NCI-H1048 (cell line): Measurements from ENCODE around the gene ARSA.

Experiments used
- DNase-seq: peaks from one replicate; lab custom pipeline; 2025; lab: John Stamatoyannopoulos, UW

ARSA gene

DNA sequence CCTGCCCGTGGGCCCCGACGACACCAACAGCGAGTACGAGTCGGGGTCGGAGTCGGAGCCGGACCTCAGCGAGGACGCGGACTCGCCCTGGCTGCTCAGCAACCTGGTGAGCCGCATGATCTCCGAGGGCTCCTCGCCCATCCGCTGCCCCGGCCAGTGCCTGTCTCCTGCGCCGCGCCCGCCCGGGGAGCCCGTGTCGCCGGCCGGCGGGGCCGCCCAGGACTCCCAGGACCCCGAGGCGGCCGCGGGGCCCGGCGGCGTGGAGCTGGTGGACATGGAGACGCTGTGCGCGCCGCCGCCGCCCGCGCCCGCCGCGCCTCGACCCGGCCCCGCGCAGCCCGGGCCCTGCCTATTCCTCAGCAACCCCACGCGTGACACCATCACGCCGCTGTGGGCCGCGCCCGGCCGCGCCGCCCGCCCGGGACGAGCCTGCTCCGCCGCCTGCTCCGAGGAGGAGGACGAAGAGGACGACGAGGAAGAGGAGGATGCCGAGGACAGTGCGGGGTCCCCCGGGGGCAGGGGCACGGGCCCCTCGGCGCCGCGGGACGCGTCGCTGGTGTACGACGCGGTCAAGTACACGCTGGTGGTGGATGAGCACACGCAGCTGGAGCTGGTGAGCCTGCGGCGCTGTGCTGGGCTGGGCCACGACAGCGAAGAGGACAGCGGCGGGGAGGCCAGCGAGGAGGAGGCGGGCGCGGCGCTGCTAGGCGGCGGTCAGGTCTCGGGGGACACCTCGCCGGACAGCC is 23.5 kb downstream of the ARSA start:
- DNase-seq, result no peak

DNA sequence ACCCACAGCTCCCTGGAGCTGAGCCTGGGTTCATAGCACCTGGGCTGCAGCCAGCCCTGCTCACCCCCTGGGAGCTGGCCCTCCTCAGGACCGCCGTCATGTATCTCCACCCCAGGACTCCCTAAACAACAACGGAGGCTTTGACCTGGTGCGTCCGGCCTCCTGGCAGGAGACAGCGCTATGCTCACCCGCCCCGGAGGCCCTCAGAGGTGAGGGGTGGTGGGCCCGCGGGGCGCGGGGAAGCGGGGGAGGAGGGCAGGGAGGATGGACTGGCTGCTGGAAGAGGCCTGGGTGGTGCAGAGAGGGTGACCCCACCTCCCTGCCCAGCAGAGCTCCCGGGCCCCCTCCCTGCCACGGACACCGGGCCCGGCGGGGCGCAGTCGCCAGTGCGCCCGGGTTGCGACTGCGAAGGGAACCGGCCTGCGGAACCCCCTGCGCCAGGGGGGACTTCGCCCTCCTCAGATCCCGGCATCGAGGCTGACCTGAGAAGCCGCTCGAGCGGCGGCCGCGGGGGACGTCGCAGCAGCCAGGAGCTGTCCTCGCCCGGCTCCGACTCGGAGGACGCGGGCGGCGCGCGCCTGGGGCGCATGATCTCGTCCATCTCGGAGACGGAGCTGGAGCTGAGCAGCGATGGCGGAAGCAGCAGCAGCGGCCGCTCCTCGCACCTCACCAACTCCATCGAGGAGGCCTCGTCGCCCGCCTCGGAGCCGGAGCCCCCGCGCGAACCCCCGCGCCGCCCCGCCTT is 24.3 kb downstream of the ARSA start:
- DNase-seq, result no peak

DNA sequence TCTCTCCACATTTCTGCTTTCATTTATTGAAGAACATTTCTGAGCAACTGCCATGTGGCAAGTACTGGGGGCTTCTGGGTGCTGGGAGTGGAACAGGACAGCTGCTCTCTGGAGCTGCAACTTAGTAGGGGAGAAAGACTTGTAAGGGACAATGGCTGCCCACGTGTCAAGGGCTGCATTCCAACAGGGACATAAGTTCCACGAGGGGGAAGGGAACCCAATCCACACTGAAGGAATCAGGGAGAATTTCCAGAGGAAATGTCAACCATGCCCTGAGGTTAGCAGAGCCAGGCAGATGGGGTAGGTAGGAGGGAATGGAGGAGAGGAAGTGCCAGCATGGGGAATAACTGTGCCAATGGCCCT is 25.6 kb downstream of the ARSA start:
- no peak for DNase-seq

DNA sequence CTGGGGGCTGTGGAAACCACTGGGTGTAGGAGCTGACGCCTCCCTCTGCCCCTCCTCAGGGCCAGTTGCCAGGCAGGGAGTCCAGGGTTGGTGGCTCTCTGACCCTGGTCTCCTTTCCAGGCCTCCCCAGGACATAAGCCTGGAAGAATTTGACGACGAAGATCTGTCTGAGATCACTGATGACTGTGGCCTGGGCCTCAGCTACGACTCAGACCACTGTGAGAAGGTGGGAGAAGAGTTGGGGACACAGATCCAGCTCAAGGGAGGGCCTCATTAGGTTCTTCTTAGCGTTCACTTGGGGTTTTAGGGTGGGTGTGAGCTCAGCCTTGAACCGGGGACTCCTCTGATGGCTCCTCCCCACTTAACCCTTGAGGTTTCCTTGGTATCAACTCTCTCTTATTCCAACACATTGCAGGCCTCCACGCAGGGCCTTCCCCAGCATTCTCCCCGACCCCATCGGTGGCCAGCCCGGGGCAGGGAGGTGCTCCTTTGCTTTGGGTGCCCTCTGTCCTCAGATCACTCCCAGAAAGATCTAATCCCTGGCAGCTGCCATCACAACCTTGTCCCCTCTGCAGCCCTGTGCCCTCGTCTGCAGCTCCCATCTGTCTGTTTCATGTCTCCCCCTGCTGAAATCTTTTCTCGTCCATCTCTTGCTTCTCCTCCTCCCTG is 26.1 kb downstream of the ARSA start:
- no peak for DNase-seq

DNA sequence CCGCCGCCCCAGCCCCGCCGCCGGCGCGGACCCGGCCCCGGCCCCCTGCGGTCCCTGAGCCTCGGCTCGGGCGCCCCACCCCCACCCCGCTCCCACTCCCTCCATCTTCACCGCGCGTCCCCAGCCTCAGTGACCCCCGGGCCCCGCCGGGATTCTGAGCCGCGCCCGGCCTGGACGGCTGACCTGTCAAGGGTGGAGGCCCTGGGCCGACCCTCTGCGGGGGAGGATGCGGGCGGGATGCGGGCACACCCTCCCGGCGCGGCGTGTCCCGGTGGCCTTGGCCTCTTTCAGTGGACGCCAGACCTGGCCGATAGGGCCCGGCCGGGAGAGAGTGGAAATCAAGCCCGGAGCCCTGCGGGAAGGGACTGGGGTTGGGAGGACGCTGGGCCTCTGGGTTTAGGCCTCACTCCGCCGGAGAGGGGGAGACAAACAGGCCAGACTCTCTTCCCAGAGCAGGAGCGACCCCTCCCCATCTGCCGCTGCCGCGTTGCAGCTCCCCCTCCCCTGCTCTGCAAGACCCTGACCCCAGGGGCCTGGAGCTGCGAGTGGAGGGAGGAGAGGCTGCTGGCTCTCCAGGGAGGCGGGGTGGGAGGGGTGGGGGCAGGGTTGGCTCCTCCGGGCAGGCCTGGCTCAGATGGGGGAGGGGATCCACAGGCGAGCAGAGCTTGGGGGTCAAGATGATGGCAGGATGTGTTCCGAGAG is 26.8 kb downstream of the ARSA start:
- DNase-seq, result no peak

DNA sequence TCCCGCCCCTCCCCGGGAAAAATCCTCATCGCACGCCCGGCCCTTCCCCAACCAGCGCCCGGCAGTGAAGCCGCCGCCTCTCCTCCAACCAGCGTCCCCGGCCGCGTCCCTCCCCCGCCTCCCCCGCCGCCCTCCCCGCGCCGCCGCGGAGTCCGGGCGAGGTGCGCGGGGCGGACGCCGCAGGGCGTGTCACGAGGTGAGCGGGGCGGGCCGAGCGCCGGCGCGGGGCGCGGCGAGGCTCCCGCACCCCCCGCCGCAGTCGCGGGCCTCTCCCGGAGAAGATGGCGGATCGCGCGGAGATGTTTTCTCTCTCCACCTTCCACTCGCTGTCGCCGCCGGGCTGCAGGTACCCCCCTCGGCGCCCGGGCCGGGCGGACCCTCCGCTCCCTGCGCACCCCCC is 27.4 kb downstream of the ARSA start, which contains the start of gene MAPK8IP2:
TSS of gene MAPK8IP2 (plus strand) at position 256 of the 400 bp plus-strand sequence. CDS start at position 282, 26 bp downstream.
- no peak for DNase-seq

DNA sequence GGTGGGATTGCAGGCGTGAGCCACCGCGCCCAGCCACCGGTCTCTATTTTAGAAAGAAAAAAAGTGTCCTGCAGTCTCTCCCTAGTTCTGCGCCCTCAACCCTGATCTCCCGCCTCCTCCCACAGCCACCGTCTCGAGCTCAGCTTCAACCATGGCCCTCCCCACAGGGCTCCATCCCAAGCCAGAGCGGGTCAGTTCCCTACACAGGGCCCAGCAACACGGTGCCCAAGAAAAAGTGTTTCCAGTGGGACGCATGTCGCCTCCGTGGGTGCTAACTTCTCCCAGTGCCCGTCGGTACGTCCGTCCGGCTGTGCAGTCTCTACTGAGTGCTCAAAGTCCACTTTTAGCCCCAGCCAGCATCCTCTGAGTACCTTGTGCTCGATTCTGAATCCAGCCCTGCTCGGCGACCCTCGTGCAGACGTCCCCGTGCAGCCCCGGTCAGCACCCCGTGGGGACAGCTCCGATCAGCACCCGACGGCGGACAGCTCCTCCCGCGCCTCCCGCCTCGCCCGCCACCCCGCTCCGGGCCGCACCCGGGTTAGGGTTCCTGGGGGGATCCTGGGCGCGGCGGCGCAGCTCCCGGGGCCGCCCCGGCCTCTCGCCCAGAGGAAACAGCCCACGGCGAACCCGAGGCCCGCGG is 28.0 kb downstream of the ARSA start:
- no peak for DNase-seq

DNA sequence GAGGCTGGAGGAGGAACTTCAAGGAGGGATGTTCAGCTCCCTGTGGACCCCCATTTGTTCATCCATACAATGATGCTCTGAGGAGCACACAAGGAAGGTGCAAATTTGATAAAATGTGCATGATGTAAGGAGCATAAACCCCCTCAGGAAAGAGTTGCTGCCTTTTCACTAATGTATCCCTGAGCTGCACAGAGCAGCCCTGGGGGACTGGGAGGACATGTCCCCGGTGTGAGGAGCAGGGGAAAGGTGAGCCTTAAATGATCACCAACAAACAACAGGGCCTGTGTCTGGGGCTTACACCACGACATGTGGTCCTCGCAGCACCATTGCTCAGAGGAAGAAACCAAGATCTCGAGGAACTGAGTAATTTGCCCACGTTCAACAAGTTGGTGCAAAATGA is 30.9 kb downstream of the ARSA start:
- no peak for DNase-seq

DNA sequence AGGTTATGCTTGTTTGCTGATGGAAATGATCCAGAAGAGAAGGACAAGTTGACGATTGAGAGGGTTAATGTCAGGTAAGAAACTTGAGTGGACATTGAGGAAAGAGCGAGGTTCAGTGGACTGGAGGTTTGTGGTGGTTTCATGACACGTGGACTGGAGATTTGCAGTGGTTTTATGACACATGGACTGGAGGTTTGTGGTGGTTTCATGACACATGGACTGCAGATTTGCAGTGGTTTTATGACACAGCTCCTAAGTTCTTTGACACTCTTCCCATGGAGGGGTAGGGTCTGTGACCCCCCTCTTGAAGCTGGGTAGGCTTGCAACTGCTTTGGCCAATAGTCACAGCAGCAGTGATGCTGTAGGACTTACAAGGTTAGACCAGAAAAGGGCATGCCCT is 32.8 kb downstream of the ARSA start:
- DNase-seq, result no peak

DNA sequence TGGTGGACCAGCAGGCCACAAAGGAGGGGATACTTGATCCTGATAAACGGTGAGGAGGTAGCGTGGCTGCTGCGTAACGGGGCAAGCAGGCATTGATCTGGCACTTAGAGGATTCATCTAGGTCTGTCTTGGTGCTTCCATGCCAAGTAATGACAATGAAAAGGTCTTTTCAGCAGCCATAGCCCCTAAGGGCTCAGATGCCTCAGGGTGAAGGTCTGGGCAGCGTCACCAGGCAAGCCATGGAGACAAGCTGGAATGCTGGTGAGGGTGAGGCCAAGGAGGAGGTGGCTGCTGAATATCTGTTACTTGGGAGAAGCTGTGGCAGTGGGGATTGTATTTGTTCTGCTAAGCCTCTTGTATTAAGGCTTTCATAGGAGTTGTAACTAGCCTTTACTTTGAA is 40.5 kb downstream of the ARSA start:
- DNase-seq, result no peak

DNA sequence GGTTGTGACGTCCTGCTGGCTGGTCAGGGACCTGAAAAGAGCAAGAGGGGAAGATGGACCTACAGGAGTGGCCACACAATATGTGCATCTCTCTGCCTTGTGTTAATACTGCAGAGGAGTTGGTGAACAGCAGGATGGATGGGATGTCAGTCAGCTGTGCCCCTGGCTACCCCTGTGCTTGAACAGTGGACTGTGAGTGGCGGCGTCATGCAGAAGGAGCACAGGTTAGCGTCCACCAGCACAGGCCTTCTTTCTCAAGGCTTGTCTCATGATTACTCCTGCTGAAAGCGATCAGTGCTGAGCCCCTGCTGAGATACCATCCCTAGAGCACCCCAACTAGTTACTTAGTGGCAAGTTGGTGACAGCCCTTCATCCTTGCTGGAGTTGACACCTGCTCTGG is 41.5 kb downstream of the ARSA start:
- no peak for DNase-seq

DNA sequence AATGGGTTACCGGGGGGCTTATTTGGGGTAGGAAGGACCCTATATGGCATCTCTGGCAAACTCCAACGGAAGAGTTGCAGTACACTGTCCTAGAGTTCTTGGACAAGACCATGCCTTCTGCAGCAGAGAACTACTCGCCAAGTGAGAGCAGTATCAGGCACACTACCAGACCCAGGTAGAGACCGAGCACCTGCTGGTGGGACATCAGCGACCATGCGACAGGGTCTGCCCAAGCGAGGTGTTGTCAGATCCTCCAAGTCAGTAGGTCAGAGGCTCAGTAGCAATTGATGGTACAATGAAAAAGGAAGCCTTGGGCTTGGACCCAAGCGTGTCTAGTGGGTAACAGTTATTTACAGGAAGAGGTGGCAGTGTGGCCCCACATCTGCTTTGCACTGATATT is 42.2 kb downstream of the ARSA start:
- DNase-seq, result no peak

DNA sequence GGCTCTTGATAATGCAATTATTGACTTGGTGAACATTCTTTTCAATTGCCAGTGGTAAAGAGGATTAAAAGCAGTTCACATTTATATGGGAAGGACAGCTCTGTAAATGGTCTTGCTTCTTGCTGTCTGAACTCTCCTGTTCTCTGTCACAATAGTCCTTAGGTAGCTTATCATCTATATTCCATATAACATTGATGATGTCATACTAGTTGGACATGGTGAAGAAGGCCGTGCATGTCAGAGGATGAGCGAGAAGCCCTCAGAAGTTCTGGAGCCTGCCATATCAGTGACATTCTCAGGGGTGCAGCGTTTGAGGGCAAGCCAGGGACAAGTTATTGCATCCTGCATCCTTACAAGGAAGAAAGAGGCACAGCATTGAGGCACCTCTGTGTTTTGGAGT is 42.7 kb downstream of the ARSA start:
- DNase-seq, result no peak

DNA sequence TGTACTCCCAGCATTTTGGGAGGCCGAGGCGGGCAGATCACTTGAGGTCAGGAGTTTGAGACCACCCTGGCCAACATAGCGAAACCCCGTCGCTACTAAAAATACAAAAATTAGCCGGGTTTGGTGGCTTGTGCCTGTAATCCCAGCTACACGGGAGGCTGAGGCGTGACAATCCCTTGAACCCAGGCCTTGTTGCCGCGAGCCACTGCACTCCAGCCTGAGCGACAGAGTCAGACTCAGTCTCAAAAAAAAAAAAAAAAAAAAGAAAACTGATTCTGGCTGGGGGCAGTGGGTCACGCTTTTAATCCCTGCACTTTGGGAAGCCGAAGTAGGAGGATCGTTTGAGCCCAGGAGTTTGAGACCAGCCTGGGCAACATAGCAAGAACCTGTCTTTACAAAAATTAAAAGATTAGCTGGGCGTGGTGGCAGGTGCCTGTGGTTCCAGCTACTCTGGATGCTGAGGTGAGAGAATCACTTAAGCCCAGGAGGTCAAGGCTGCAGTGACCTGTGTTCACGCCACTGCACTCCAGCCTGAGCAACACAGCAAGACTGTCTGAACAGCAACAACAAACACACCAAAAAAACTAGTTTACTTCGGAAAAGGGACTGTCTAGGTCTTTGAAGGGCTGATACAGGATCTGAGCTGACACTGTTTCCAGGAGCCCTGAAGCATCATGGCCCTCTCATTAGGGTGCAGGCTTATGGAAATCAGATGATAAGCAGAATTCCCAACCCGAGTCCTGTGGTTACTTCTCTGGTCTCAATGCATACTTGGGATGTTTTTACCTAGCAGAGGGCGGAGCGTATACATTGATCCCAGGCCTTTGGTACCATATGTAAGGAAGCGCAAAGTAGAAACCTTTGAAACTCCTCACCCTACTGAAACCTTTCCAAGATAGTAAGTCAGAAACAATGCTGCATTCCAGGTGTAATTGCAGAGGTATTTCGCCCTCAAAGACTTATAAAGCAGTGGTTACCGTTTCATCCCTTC is 43.6 kb downstream of the ARSA start:
- DNase-seq, result no peak

DNA sequence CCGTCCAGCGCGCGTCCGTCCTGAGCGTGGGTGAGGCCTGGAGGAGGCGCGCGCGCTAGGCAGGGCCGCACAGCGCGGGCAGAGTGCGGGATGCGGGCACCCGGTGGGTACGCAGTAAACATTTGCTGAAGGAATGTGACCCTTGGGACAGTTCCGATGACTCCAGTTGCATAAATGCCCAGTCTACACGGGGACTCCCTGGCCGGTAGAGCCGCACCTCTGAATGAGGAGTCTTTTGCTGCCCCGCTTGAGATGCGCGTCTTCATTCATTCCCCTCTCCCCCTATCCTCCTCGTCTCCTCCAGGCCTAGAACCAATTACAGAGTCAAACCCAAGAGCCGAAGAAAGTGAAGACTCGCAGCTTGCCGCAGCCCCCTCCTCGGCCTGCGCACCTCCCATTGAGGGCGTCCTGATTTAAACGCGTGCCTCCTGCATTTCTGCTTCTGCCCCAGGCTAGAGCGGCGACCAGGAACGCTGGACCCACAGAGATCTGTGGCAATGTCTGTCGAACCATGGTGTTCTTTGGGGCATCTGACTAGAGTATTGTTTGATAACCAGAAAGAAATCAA is 44.6 kb downstream of the ARSA start:
- no peak for DNase-seq

DNA sequence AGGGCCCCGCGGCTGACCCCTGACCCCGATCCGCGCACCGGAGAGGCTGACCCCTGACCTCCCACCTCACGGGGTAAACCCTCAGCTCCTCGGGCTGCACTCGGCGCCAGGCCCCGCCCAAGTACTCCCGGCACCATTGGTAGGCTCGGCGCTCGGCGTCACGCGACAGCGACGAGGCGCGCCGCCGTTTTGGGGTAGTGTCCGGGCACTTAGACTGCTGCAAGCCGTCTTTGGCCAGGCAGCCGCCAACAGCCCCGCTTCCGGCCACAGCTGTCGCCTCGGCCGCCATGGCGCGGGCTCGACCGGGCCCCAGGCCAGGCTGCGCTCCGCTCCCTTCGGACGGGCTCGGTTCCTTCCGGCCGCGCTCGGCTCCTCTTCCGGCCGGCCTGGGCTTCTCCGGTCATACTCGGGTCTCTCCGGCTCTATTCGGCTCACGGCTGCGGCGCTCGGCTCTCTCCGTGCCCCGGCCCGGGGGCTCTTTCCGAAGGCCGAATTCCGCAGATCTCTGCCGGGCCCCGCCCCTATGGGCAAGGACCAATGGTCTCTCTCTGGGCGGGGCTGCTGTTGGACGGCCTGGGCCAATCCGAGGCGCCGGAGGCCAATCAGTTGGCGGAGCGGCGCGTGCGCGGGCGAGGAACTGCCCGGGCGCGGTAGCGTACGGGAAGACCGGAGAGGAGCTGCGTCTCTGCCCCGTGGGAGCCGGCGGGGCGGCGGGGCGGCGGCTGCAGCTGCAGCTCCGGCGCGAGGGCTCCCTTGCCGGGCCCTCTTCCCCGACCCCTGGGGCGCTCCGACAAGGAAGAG is 45.3 kb downstream of the ARSA start, which contains the start of gene CHKB:
TSS of gene CHKB (minus strand) at position 357 of the 801 bp plus-strand sequence. CDS start at position 289, 68 bp downstream.
- DNase-seq, result peak; percentile 96

DNA sequence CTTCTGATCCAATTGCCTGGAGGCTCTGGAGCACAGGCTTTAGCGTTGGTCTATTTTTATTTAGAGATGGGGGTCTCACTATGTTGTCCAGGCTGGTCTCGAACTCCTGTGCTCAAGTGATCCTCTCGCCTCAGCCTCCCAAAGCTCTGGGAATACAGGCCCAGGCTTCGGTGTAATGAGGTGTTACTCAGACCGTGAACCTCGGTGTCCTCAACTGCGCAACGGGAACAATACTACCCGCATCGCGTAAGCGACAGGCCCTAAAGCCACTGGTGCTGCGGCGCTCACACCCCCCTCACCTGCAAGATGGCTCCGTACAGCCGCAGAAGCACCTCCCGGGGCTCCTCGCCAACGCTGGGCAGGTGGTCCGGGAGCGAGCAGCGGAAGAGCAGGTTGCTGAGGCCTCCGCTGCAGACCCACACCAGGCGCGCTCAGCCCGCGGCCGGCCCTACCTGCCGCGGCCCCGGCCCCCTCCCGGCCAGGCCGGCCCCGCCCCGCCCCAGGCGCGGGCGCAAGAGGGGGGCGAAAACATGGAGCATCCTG is 45.9 kb downstream of the ARSA start:
- no peak for DNase-seq

DNA sequence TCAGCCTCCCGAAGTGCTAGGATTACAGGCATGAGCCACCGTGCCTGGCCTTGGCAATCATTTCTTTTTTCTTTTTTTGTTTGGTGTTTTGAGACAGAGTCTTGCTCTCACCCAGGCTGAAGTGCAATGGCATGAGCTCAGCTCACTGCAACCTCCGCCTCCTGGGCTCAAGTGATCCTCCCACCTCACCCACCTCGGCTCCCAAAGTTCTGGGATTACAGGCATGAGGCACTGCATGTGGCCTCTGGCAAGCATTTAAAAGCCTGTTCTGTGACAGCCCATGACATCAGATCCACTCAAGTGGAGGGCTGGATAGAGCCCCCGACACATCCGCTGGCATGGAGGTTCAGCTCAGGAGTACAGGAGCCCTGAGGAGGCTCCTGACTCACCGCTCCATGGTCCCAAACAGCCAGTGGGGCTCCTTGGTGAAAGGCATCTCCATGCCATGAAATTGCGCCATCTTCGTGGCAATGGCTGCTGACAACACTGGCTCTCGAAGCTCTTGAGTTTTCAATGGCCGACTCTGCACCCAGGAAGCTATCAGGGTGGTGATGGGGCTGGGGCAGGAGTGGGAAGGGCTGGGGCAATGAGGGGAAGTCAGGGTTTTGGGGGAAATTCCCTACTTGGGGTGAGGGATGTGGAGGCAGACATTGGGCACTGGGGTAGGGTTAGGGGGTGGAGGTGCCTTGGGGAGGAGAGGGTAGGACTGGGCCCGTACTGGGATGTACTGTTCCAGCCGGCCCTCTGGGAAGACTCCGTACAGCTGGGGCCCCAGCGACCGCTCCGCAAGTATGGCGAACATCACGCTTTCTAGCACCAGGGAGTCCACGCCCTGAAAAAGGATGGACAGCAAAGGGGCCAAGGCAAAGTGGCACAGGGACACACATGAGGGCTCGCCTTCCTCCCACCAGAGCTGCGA is 46.7 kb downstream of the ARSA start:
- DNase-seq, result no peak
